ENCODE data around the gene PDIA5.

Gene PDIA5

DNA sequence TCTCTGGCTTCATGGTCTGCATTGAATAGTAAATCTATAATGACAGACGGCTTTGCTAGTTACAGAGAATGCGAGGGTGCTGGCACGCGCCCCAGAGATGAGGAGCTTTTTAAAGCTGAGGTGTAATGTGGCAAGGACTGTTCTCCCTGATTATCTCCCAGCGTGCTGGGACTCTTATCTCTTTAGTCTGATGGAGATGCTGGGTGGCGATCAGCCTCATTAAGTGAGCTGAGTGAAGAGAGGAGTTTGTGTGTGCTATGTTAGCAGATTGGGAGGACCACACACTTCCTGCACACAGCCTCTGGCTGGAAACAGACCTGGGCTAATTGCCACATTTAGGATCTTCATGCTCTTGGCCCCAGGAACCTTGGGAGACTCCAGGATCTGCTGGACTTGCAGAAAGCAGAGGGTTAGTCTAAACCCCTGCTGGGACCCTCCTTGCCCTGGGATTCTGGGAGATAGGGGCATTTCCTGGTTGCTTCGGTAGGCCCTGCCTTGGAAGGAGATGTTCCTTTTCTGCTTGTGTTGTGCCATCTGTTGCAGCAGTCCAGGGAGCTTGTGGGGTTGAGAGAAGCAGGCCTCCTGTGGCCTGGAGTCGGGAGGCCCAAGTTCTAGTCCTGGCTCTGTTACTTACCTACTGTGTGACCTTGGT, 15.0 kb downstream of the PDIA5 start:
- TF ChIP-seq, protein P1, sequence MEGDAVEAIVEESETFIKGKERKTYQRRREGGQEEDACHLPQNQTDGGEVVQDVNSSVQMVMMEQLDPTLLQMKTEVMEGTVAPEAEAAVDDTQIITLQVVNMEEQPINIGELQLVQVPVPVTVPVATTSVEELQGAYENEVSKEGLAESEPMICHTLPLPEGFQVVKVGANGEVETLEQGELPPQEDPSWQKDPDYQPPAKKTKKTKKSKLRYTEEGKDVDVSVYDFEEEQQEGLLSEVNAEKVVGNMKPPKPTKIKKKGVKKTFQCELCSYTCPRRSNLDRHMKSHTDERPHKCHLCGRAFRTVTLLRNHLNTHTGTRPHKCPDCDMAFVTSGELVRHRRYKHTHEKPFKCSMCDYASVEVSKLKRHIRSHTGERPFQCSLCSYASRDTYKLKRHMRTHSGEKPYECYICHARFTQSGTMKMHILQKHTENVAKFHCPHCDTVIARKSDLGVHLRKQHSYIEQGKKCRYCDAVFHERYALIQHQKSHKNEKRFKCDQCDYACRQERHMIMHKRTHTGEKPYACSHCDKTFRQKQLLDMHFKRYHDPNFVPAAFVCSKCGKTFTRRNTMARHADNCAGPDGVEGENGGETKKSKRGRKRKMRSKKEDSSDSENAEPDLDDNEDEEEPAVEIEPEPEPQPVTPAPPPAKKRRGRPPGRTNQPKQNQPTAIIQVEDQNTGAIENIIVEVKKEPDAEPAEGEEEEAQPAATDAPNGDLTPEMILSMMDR (IDR thresholded peaks at IDR 0.05; ENCODE audit: low read length, missing control alignments), result no peak
- no peak overlapping the region for H3K4me3 ChIP-seq (replicated peaks; ENCODE audit: low read depth, low read length)
- no peak for DNase-seq (ENCODE audit: low read depth)

DNA sequence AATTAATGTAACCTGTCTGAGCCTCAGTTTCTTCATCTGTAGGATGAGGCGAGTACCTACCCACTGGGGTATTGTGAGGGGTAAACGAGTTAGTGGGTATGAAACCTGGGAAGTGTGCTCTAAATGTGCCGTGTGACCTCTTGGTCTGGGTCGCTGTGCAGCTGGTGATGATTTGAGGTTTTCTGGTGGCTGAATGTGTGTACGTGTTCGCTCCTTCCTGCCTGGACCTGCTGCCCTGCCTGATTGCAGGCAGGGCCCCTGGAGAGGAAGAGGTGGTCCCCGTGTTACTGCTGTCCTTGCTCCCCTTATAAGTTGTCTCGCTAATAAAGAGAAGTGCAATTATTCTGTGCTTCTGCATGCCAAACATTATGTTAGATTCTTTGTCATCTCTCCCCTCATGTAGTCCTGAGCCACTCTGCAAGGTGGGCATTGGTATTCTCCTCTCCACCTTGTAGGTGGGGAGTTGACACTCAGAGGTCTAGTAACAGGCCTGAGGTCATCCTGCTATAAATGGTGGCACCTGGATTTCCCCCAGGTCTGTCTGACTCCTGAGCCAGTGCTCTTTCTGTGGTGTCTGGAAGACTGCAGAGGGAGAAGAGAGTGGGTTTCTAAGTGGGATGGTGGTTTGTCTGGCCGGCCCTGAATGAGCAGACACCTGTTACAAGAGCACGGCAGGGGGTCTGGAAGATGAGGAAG, 15.7 kb downstream of the PDIA5 start:
- DNase-seq (ENCODE audit: low read depth), result no peak
- TF ChIP-seq, protein P1 (IDR thresholded peaks at IDR 0.05; ENCODE audit: low read length, missing control alignments), result no peak
- H3K4me3 ChIP-seq (replicated peaks; ENCODE audit: low read depth, low read length), result no peak overlapping the region

DNA sequence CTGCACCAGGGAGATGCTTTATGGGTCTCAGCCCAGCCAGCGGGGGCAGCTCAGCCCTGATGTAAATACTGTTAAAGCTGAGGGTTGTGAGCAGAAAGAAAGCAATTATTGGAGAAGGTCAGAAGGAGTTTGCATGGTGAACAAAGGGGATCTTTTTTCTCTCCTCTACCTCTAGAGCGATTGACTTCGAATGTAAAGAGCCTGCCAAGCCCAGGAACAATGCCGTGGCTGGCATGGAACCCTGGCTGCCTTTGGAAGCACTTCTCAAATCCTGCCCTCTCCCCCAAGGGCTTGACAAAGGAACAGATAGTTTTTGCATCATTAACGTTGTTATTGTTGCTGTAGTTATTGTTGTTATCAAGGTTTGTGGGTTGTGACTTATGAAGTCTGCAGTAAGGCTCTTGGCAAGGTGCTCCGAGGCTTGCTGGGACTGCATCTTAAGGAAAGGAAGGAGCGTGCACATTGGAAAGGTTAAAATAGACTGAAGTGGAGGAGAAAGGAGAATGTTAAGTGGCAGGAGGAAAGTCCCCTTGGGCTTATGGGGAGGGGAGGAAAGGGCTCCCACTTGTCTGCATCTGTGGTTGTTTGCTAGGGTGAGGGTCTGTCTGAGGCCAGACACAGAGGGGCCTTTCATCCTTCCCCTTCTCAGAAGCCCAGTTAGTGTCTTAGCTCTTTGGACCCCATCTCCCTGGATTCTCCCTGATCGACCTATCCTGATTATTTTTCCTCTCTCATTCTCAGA, 16.7 kb downstream of the PDIA5 start:
- peak; percentile 85 for DNase-seq (ENCODE audit: low read depth)
- no peak overlapping the region for H3K4me3 ChIP-seq (replicated peaks; ENCODE audit: low read depth, low read length)
- TF ChIP-seq, protein P1 (IDR thresholded peaks at IDR 0.05; ENCODE audit: low read length, missing control alignments), result no peak

DNA sequence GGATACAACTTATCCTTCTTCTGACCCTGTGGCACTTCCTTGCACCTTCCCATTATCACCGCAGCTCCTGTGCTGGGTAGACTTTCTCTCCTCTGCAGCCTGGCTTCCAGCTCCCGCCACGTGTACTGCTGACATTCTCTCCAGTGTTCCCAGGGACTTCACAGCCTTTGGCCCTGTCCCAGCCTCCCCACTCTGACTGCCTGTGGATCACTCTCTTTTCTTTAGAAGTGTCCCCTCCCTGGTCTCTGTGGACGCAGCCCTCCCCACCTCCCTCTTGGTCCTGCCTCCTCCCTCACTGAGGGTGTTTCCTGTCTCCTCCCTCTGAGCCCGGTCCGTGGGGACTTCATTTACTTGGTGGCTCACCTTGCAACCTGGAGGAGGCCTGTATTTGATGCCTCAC, 17.4 kb downstream of the PDIA5 start:
- TF ChIP-seq, protein P1 (IDR thresholded peaks at IDR 0.05; ENCODE audit: low read length, missing control alignments), result no peak
- H3K4me3 ChIP-seq (replicated peaks; ENCODE audit: low read depth, low read length), result no peak overlapping the region
- no peak for DNase-seq (ENCODE audit: low read depth)

DNA sequence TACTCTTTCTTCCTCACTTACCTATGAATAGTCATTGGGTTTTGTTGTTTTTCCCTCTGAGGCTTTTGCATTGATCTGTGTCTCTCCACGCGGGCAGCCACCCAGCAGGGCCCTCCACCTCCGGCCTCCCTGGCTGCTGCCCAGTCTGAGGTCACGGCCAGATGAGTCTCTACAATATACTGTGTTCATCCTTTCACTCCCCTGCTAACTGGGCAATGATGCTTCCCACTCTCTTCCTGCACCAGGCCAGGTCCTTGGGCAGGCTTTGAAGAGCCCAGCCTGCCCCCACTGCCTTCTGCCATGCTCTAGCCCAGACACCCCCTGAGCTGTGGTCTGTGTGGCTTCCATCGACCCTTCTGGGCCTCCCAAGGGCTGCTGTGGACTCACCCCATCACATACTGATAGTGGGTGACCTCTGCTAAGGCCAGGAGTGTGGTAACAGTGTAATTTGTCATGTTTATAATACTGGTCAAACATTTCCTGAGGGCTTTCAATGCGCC, 18.0 kb downstream of the PDIA5 start:
- no peak overlapping the region for H3K4me3 ChIP-seq (replicated peaks; ENCODE audit: low read depth, low read length)
- no peak for DNase-seq (ENCODE audit: low read depth)
- TF ChIP-seq, protein P1 (IDR thresholded peaks at IDR 0.05; ENCODE audit: low read length, missing control alignments), result no peak

DNA sequence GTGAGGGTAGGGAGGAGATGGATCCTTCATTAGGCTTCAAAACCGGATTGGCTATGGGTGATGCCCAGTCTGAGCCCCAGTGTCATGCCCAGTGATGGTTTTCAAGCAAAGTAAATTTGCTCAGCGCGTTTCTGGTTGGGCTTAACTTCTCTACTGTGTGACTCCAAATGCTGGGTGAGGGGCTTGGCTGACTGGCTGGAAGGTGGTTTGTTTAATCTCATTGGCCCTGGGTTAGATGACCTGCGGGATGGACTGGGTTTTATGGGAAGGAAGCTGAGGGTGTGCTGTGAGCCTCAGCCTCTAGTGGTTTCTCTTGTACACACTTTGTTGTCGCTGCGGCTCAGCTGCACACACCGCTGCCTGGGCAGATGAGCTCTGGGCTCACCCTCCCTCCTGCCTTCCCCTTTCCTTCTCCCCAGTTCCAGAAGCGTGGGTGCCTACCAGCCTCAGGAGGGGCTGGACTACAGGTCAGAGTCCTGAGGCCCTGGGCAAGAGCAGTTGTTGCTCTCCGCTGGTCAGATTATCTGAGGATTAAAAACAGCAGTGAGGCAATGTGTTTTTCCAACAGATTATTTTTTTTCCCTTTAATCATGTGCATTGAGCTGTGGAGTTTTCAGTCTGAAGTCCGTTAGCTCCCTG, 18.6 kb downstream of the PDIA5 start:
- no peak for DNase-seq (ENCODE audit: low read depth)
- H3K4me3 ChIP-seq (replicated peaks; ENCODE audit: low read depth, low read length), result no peak overlapping the region
- TF ChIP-seq, protein P1 (IDR thresholded peaks at IDR 0.05; ENCODE audit: low read length, missing control alignments), result no peak
